ENCODE data around the gene WDHD1.

Gene WDHD1, protein sequence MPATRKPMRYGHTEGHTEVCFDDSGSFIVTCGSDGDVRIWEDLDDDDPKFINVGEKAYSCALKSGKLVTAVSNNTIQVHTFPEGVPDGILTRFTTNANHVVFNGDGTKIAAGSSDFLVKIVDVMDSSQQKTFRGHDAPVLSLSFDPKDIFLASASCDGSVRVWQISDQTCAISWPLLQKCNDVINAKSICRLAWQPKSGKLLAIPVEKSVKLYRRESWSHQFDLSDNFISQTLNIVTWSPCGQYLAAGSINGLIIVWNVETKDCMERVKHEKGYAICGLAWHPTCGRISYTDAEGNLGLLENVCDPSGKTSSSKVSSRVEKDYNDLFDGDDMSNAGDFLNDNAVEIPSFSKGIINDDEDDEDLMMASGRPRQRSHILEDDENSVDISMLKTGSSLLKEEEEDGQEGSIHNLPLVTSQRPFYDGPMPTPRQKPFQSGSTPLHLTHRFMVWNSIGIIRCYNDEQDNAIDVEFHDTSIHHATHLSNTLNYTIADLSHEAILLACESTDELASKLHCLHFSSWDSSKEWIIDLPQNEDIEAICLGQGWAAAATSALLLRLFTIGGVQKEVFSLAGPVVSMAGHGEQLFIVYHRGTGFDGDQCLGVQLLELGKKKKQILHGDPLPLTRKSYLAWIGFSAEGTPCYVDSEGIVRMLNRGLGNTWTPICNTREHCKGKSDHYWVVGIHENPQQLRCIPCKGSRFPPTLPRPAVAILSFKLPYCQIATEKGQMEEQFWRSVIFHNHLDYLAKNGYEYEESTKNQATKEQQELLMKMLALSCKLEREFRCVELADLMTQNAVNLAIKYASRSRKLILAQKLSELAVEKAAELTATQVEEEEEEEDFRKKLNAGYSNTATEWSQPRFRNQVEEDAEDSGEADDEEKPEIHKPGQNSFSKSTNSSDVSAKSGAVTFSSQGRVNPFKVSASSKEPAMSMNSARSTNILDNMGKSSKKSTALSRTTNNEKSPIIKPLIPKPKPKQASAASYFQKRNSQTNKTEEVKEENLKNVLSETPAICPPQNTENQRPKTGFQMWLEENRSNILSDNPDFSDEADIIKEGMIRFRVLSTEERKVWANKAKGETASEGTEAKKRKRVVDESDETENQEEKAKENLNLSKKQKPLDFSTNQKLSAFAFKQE

GRCh38 chr14:55026793-55027561 lies at the start of gene WDHD1, which contains the start of gene SOCS4:
WDHD1 (minus strand) TSS chr14:55027099; CDS start chr14:55026787, 312 bp downstream.
SOCS4 (plus strand) TSS chr14:55027236; CDS start chr14:55043042, 15,806 bp downstream.
- H3K27ac ChIP-seq: peak within 1 kb of the TSS; percentile 83
- TF ChIP-seq ZFX (IDR thresholded peaks at IDR 0.05) (peak; percentile 28; the same call in 1 of the 2 replicates), CTCF (conservative IDR thresholded peaks at IDR 0.05) (no peak)

DNA sequence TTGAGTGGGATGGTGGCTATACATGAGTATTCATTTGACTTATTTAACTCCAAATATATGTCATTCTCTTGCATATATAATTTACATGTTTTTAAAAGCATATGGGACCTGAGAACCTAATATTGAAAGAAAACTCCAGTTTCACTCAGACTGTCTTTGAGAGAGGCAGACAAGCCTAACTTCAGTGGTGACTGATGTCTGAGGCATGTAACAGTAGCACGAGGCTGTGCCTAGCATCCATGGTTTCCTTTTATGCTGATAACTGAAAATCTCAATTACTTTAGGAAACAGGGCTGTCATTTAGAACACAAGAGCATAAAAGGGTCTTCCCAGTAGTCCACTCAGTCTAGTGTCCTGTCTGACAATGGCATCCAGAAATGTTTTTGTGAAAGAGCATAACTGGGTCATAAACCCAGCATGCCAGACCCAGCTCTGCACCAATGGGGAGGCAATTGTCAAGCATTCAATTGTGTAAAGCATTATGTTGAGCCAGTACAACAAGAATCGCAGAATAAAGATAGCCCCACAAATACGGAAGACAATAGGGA lies 48.8 kb upstream of the WDHD1 start:
- H3K27ac ChIP-seq: no peak overlapping the region
- no peak for TF ChIP-seq ZFX (IDR thresholded peaks at IDR 0.05)
- no peak for TF ChIP-seq CTCF (conservative IDR thresholded peaks at IDR 0.05)

- TF ChIP-seq CTCF (conservative IDR thresholded peaks at IDR 0.05) (no peak), ZFX (IDR thresholded peaks at IDR 0.05) (no peak)
These were observed 47.8 kb upstream of the WDHD1 start for GRCh38 chr14:55074662-55075061.

DNA sequence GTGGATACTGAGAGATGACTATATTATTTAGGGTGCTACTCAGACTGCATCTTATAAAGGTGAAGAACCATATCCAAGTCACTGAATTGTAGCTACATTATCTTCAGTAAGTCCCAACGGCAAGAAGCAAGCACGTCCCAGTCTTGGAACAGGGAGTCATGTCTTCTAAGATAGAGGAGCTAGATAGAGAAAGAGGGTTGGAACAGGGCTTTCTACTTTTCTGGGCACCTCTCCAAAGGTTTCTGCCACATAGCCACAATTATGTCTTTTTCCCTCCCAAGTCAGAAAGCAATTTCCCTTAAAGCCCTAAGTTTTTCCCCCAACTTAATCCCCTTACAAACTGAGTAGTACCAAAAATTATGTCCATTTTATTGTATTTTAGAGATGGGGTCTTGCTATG lies 47.0 kb upstream of the WDHD1 start:
- H3K27ac ChIP-seq: no peak overlapping the region
- TF ChIP-seq ZFX (IDR thresholded peaks at IDR 0.05) (no peak), CTCF (conservative IDR thresholded peaks at IDR 0.05) (no peak)

More at GRCh38 chr14:55074662-55075061, 47.8 kb upstream of the WDHD1 start:
- H3K27ac ChIP-seq: no peak overlapping the region

DNA sequence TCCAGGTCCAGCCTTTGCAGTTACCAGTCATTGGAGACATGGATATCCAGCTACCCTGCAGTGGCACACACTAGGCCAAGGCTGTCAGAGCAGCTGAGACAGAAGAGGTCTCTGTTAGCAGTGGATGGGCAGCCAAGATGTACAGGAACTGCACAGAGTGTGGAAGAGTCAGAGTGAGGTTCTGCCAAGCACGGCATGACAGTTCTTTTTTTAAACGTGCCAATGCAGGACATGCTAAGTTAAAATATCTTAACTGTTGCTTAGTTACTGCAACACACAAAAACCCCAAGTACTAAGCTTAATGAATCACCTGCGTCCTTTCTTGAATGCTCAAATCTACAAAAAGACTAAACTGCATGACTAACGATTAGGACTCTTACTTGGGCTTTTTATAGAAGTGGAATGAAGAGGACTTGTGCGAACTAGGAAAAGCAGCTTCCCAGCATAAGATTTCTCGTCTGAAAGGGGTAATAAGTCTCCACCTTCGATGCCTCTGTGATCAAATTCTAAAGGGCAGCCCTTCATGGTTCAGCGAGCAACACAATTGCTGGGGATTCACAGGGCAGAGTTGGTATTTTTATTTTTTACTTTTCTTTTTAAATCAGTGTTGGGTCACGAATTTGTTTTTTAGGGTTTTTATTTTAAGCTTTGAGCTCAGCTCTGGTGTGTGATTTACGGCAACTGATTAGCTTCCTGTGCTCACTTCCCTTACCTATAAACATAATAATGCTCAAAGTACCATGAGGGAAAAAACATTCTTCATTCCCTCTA lies 45.2 kb upstream of the WDHD1 start:
- H3K27ac ChIP-seq: no peak overlapping the region
- TF ChIP-seq CTCF (conservative IDR thresholded peaks at IDR 0.05): no peak
- TF ChIP-seq ZFX (IDR thresholded peaks at IDR 0.05): no peak

- no peak overlapping the region for H3K27ac ChIP-seq
- TF ChIP-seq ZFX (IDR thresholded peaks at IDR 0.05) (no peak), CTCF (conservative IDR thresholded peaks at IDR 0.05) (no peak)
These were observed 44.1 kb upstream of the WDHD1 start for GRCh38 chr14:55070981-55071411.

All from C4-2B (cell line).